AG04449 (cell line): ENCODE data around the gene KRT28.

Experiments used
- CTCF ChIA-PET: fragments of 350-600 bp; formaldehyde crosslinking; extraction: SDS; loops from one replicate; lab custom pipeline; 2021; ENCODE audit warnings: antibody characterized with exemption; lab: Yijun Ruan, JAX
- POLR2A ChIA-PET: fragments of 400-600, 350-600 bp; formaldehyde crosslinking; extraction: SDS; loops from one replicate; lab custom pipeline; 2020; ENCODE audit warnings: antibody characterized with exemption, inconsistent platforms; lab: Yijun Ruan, JAX
- DNase-seq: peaks from one replicate; pipeline ENCODE4 v3.0.0-alpha.2; 2010; ENCODE audit warnings: low read depth, low spot score
- H3K4me3 ChIP-seq: 2 replicates; pipeline ENCODE4 v1.5.1; 2011; ENCODE audit warnings: low read depth, mild to moderate bottlenecking, control low read depth, low read length
- TF ChIP-seq, protein P1 (sequence below): IDR thresholded peaks from one replicate; pipeline ENCODE4 v1.5.1; 2011; ENCODE audit warnings: mild to moderate bottlenecking, moderate library complexity, low read length, control low read depth, inconsistent platforms; ENCODE audit not compliant: insufficient read depth; ENCODE audit errors: missing control alignments

Gene KRT28

GRCh38 chr17:40810494-40810893, 10.7 kb upstream of the KRT28 start:
- ChIA-PET POLR2A (no interaction called here), CTCF (interaction anchor here (2.0 to 12.5 kb wide), 3 partner anchors 739 to 854 kb away, joined by 15 to 325 read pairs (median 72); no protein-coding TSS in a partner anchor)
- DNase-seq: peak; percentile 40
- H3K4me3 ChIP-seq: no peak overlapping the region
- TF ChIP-seq, protein P1, sequence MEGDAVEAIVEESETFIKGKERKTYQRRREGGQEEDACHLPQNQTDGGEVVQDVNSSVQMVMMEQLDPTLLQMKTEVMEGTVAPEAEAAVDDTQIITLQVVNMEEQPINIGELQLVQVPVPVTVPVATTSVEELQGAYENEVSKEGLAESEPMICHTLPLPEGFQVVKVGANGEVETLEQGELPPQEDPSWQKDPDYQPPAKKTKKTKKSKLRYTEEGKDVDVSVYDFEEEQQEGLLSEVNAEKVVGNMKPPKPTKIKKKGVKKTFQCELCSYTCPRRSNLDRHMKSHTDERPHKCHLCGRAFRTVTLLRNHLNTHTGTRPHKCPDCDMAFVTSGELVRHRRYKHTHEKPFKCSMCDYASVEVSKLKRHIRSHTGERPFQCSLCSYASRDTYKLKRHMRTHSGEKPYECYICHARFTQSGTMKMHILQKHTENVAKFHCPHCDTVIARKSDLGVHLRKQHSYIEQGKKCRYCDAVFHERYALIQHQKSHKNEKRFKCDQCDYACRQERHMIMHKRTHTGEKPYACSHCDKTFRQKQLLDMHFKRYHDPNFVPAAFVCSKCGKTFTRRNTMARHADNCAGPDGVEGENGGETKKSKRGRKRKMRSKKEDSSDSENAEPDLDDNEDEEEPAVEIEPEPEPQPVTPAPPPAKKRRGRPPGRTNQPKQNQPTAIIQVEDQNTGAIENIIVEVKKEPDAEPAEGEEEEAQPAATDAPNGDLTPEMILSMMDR: no peak

DNA sequence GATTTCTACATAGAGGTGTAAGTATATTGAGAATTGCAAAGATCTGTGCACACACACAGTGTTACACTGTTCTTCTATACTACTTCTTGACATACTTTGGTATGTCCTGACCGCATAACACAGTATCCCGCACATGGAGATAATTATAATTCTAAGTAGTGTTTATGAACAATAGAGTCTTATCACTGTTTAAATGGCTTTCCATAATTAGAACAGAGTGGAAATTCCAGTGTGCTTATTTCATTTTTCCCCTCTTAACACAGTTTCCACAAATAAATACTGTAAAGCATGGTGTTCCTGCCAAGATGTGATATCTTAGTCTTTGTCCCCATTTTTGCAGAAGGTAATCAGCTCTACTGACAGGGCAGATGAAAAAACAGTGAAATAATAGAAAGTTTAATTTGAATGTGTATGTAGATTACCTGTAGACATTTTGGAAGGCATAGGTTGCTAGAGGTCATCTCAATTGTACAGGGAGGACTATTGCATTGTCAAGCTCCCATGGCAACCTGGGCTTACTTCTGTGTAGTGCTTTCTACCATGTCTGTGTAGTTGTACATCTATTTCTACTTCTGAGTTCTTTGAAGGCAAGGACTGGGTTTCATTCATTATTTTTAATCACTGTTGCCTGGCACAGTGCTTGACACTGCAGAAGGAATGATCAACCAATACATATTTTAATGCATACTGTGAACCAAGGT, 10.1 kb upstream of the KRT28 start:
- POLR2A ChIA-PET: interaction anchor here (0.6 kb wide), 1 partner anchor 570 kb away, joined by 3 read pairs; no protein-coding TSS in a partner anchor
- TF ChIP-seq, protein P1: no peak
- no peak overlapping the region for H3K4me3 ChIP-seq
- CTCF ChIA-PET: interaction anchor here (1.1 to 12.5 kb wide), 6 partner anchors 10 to 855 kb away, joined by 3 to 325 read pairs (median 9); no protein-coding TSS in a partner anchor
- no peak for DNase-seq

- ChIA-PET CTCF (interaction anchor here (0.6 to 12.5 kb wide), 10 partner anchors 14 to 859 kb away, joined by 3 to 325 read pairs (median 4); no protein-coding TSS in a partner anchor), POLR2A (no interaction called here)
- TF ChIP-seq, protein P1: no peak
- no peak overlapping the region for H3K4me3 ChIP-seq
- DNase-seq: no peak
Measured at GRCh38 chr17:40806131-40806530, 6.4 kb upstream of the KRT28 start.

GRCh38 chr17:40803617-40804082, 3.9 kb upstream of the KRT28 start:
- ChIA-PET POLR2A (no interaction called here), CTCF (interaction anchor here (0.6 to 12.5 kb wide), 31 partner anchors 9 to 882 kb away, joined by 3 to 325 read pairs (median 4); partner anchors contain the start of genes KRT10 and SMARCE1)
- TF ChIP-seq, protein P1: peak; percentile 92
- DNase-seq: no peak
- H3K4me3 ChIP-seq: no peak overlapping the region

- DNase-seq: no peak
- no peak overlapping the region for H3K4me3 ChIP-seq
- TF ChIP-seq, protein P1: no peak
- CTCF ChIA-PET: interaction anchor here (2.1 to 12.5 kb wide), 3 partner anchors 55 to 864 kb away, joined by 4 to 325 read pairs (median 22); no protein-coding TSS in a partner anchor
- POLR2A ChIA-PET: no interaction called here
Measured at GRCh38 chr17:40801157-40801556, 1.4 kb upstream of the KRT28 start.

GRCh38 chr17:40800381-40800780, 622 bp upstream of the KRT28 start:
- ChIA-PET CTCF (interaction anchor here (1.8 to 2.1 kb wide), 2 partner anchors 750 to 863 kb away, joined by 4 to 8 read pairs; no protein-coding TSS in a partner anchor), POLR2A (no interaction called here)
- TF ChIP-seq, protein P1: no peak
- no peak overlapping the region for H3K4me3 ChIP-seq
- no peak for DNase-seq
